ENCODE data around the gene CTBP2. TPM values are rescaled to one million over a fixed set of nuclear protein-coding genes. Genes with fewer than 3 reads are reported as not detected.

The CTBP2 gene

DNA sequence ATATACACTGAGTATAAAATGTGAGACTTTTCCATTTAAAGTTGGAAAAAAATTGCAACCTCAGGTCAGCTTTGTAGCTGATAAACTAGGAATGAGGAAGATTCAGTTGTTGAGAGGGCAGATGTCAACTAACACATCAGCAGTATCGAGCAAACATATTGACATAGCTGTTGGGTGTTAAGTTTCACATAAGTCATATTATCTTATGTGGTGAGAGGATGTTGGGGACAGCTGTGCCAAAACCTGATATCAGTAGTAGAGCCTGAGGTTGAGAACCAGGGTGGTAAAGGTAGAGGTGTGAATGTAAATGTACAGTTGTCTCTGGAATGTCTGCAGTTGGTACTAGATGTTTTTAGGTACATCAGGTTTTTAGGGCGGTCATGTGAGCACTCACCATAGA lies 213.4 kb downstream of the CTBP2 start:
- H3K36me3 ChIP-seq (ENCODE audit: insufficient read depth, low read length), result no peaks in the 10 kb centered on the region
- H3K27me3 ChIP-seq (ENCODE audit: control insufficient read depth, insufficient read depth, low read length), result no peaks in the 10 kb centered on the region
- no peak overlapping the region for H3K4me3 ChIP-seq (ENCODE audit: low read length)

DNA sequence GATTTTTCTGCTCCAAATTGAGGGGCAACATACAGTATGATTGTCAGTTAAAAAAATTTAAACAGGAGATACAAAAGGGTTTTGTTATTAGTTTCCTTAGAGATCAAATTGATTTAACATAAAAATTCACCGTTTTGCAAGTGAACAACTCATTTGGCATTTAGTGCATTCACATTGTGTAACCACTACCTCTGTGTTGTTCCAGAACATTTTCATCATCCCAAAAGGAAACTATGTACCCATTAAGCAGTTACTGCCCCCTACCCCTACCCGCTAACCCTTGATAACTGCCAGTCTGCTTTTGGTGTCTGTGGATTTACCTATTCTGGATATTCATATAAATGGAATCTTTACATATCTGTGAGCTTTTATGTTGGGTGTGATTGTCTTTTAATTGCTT lies 215.4 kb downstream of the CTBP2 start:
- peak overlapping the region; percentile 43 for H3K4me3 ChIP-seq (ENCODE audit: low read length)
- no peaks in the 10 kb centered on the region for H3K9me3 ChIP-seq (replicated peaks; ENCODE audit: low read length)
- peak overlapping the region; percentile 78 for H3K9ac ChIP-seq (ENCODE audit: low read depth, low read length)
- H3K4me1 ChIP-seq (ENCODE audit: control insufficient read depth, insufficient read depth, low read length), result peaks cover 41% of the 10 kb centered on the region
- peak overlapping the region; percentile 64 for H3K4me2 ChIP-seq (ENCODE audit: low read length)
- no peaks in the 10 kb centered on the region for H3K27me3 ChIP-seq (ENCODE audit: control insufficient read depth, insufficient read depth, low read length)
- H3K36me3 ChIP-seq (ENCODE audit: insufficient read depth, low read length), result no peaks in the 10 kb centered on the region

More for the DNA sequence above, 213.4 kb downstream of the CTBP2 start:
- Histone ChIP-seq H3K9me3 (replicated peaks; ENCODE audit: low read length) (no peaks in the 10 kb centered on the region), H3K4me2 (ENCODE audit: low read length) (no peak overlapping the region), H3K9ac (ENCODE audit: low read depth, low read length) (no peak overlapping the region), H3K4me1 (ENCODE audit: control insufficient read depth, insufficient read depth, low read length) (peaks cover 41% of the 10 kb centered on the region)

DNA sequence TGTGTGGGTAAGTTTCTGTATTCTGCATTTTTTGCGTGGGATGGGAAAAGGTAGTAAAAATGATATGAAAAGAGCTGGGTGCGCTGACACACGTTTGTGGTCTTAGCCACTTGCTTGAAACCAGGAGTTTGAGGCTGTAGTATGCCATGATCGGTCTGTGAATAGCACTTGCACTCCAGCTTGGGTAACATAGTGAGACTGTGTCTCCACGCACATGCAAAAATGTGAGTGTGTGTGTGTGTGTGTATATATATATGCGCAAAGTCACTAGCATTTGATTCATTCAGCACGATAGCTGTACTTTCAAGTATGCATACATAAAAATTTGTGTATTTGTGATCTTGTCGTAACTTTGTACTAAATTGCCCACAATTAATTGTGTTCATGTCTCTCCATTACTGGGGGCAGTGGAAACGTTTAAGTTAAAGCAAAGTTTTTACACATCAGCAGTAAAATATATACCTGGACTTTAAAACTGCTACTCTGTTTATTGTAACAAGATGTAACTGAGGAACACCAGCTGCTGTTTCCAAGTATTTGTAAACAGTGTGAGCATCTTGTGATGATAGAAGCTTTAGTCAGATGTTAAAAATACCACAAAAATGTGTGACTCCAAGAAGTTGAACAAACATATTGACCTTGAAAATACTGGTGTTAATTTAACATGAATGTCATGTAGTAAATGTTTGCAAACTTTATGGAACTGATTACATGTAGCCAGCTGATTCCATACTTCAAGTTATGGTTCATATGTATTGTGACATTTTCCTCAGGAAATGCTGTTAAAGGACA lies 216.9 kb downstream of the CTBP2 start:
- no peaks in the 10 kb centered on the region for H3K27me3 ChIP-seq (ENCODE audit: control insufficient read depth, insufficient read depth, low read length)
- H3K4me2 ChIP-seq (ENCODE audit: low read length), result peak overlapping the region; percentile 64
- peak overlapping the region; percentile 9 for H3K4me3 ChIP-seq (ENCODE audit: low read length)
- H3K4me1 ChIP-seq (ENCODE audit: control insufficient read depth, insufficient read depth, low read length), result peaks cover 41% of the 10 kb centered on the region
- peak overlapping the region; percentile 78 for H3K9ac ChIP-seq (ENCODE audit: low read depth, low read length)
- H3K9me3 ChIP-seq (replicated peaks; ENCODE audit: low read length), result no peaks in the 10 kb centered on the region
- H3K36me3 ChIP-seq (ENCODE audit: insufficient read depth, low read length), result no peaks in the 10 kb centered on the region

DNA sequence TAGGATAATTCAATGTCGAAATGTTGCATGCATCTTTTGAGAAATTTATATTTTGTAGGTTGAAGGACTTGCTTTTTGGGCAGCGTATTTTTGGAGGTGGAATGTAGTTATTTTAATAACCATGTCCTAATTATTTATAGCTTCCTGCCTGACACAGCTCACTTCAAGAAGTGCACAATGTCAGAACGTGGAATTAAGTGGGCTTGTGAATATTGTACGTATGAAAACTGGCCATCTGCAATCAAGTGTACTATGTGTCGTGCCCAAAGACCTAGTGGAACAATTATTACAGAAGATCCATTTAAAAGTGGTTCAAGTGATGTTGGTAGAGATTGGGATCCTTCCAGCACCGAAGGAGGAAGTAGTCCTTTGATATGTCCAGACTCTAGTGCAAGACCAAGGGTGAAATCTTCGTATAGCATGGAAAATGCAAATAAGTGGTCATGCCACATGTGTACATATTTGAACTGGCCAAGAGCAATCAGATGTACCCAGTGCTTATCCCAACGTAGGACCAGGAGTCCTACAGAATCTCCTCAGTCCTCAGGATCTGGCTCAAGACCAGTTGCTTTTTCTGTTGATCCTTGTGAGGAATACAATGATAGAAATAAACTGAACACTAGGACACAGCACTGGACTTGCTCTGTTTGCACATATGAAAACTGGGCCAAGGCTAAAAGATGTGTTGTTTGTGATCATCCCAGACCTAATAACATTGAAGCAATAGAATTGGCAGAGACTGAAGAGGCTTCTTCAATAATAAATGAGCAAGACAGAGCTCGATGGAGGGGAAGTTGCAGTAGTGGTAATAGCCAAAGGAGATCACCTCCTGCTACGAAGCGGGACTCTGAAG lies 217.8 kb downstream of the CTBP2 start:
- H3K27me3 ChIP-seq (ENCODE audit: control insufficient read depth, insufficient read depth, low read length), result no peaks in the 10 kb centered on the region
- H3K9ac ChIP-seq (ENCODE audit: low read depth, low read length), result peak overlapping the region; percentile 50
- H3K36me3 ChIP-seq (ENCODE audit: insufficient read depth, low read length), result no peaks in the 10 kb centered on the region
- no peak overlapping the region for H3K4me3 ChIP-seq (ENCODE audit: low read length)
- peaks cover 41% of the 10 kb centered on the region for H3K4me1 ChIP-seq (ENCODE audit: control insufficient read depth, insufficient read depth, low read length)
- no peak overlapping the region for H3K4me2 ChIP-seq (ENCODE audit: low read length)
- no peaks in the 10 kb centered on the region for H3K9me3 ChIP-seq (replicated peaks; ENCODE audit: low read length)

GRCh38 chr10:124941823-124942222 lies 218.5 kb downstream of the CTBP2 start, which contains the start of gene ZRANB1:
ZRANB1 (plus strand) TSS chr10:124942123; CDS start chr10:124942494, 371 bp downstream.
- Histone ChIP-seq H3K27me3 (ENCODE audit: control insufficient read depth, insufficient read depth, low read length) (no peaks in the 10 kb centered on the region), H3K36me3 (ENCODE audit: insufficient read depth, low read length) (no peaks in the 10 kb centered on the region), H3K9ac (ENCODE audit: low read depth, low read length) (peak within 1 kb of the TSS; percentile 50), H3K9me3 (replicated peaks; ENCODE audit: low read length) (no peaks in the 10 kb centered on the region), H3K4me2 (ENCODE audit: low read length) (no peak within 1 kb of the TSS), H3K4me1 (ENCODE audit: control insufficient read depth, insufficient read depth, low read length) (peaks cover 37% of the 10 kb centered on the region), H3K4me3 (ENCODE audit: low read length) (no peak within 1 kb of the TSS)

DNA sequence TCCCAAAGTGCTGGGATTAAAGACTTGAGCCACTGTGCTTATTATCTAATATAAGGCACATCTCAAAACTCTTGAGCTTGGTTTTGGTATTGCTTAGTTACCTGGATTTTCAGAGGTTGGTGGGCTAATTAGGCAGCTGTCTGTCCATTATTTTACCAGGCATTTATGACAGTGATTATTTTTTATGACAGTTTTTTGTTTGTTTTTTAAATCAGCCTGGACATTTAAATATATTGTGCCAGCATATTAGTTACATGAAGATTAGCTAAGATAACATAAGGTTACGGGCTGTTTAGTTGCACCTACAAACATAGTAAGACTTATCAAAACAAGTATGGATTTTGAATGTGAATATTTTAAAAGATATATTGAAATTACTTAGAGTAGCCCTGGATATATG lies 221.1 kb downstream of the CTBP2 start:
- Histone ChIP-seq H3K4me2 (ENCODE audit: low read length) (no peak overlapping the region), H3K4me3 (ENCODE audit: low read length) (no peak overlapping the region), H3K9me3 (replicated peaks; ENCODE audit: low read length) (no peaks in the 10 kb centered on the region), H3K9ac (ENCODE audit: low read depth, low read length) (no peak overlapping the region), H3K27me3 (ENCODE audit: control insufficient read depth, insufficient read depth, low read length) (no peaks in the 10 kb centered on the region), H3K36me3 (ENCODE audit: insufficient read depth, low read length) (no peaks in the 10 kb centered on the region), H3K4me1 (ENCODE audit: control insufficient read depth, insufficient read depth, low read length) (peaks cover 28% of the 10 kb centered on the region)

DNA sequence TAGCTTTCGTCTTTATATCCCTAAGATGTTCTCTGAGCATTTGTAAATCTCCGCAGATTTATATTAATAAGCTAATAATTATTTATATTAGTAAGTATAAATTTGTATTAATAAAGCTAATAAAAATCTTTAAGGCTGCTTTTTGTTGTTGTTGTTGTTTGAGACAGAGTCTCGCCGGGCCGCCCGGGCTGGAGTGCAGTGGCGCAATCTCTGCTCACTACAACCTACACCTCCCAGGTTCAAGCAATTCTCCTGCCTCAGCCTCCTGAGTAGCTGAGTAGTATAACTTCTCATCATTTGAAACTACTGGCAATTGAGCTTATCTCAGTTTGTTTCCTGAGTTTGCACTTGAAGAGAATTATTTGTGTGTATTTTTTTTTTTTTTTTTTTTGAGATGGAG lies 223.6 kb downstream of the CTBP2 start:
- no peak overlapping the region for H3K9ac ChIP-seq (ENCODE audit: low read depth, low read length)
- peaks cover 8% of the 10 kb centered on the region for H3K4me1 ChIP-seq (ENCODE audit: control insufficient read depth, insufficient read depth, low read length)
- H3K36me3 ChIP-seq (ENCODE audit: insufficient read depth, low read length), result no peaks in the 10 kb centered on the region
- H3K4me2 ChIP-seq (ENCODE audit: low read length), result no peak overlapping the region
- no peak overlapping the region for H3K4me3 ChIP-seq (ENCODE audit: low read length)
- H3K9me3 ChIP-seq (replicated peaks; ENCODE audit: low read length), result no peaks in the 10 kb centered on the region
- no peaks in the 10 kb centered on the region for H3K27me3 ChIP-seq (ENCODE audit: control insufficient read depth, insufficient read depth, low read length)

GRCh38 chr10:124935946-124936345 lies 224.4 kb downstream of the CTBP2 start:
- Histone ChIP-seq H3K4me2 (ENCODE audit: low read length) (no peak overlapping the region), H3K4me3 (ENCODE audit: low read length) (no peak overlapping the region), H3K9me3 (replicated peaks; ENCODE audit: low read length) (no peaks in the 10 kb centered on the region), H3K9ac (ENCODE audit: low read depth, low read length) (no peak overlapping the region), H3K27me3 (ENCODE audit: control insufficient read depth, insufficient read depth, low read length) (no peaks in the 10 kb centered on the region), H3K36me3 (ENCODE audit: insufficient read depth, low read length) (no peaks in the 10 kb centered on the region), H3K4me1 (ENCODE audit: control insufficient read depth, insufficient read depth, low read length) (peaks cover 8% of the 10 kb centered on the region)

Small RNA genes lying within 50 kb of the gene (small RNA-seq; reads per million reads assigned to genes)
- gene MIR4296 (not detected), gene MRPS21P6 (not detected)
